ENCODE measurements around the gene LRBA. TPM values are rescaled to one million over a fixed set of nuclear protein-coding genes. Genes with fewer than 3 reads are reported as not detected.

LRBA gene
- polyA plus RNA-seq, 1 experiment: 23.4 TPM

GRCh38 chr4:150258569-150258968 lies 756.5 kb downstream of the LRBA start:
- Histone ChIP-seq H3K9me3 (ENCODE audit: control insufficient read depth, insufficient read depth, low read length) (no peaks in the 10 kb centered on the region), H3K27ac (ENCODE audit: low read depth, low read length) (no peak overlapping the region), H3K27me3 (ENCODE audit: control insufficient read depth, insufficient read depth, low read length) (no peaks in the 10 kb centered on the region), H3K4me3 (ENCODE audit: low read depth, low read length) (no peak overlapping the region)
- ChIA-PET CTCF (interaction anchor here (1.1 to 1.4 kb wide), 3 partner anchors 16 to 608 kb away, joined by 3 to 5 read pairs (median 4); no protein-coding TSS in a partner anchor), POLR2A (interaction anchor here (0.6 kb wide), 1 partner anchor 15 kb away, joined by 4 read pairs; no protein-coding TSS in a partner anchor)
- no peak for DNase-seq (ENCODE audit: low read depth, low spot score)
- TF ChIP-seq CTCF (IDR thresholded peaks at IDR 0.05; ENCODE audit: low read depth, low read length): no peak

- CTCF ChIA-PET: no interaction called here
- POLR2A ChIA-PET: no interaction called here
- Histone ChIP-seq H3K27me3 (ENCODE audit: control insufficient read depth, insufficient read depth, low read length) (no peaks in the 10 kb centered on the region), H3K9me3 (ENCODE audit: control insufficient read depth, insufficient read depth, low read length) (no peaks in the 10 kb centered on the region), H3K27ac (ENCODE audit: low read depth, low read length) (no peak overlapping the region), H3K4me3 (ENCODE audit: low read depth, low read length) (no peak overlapping the region)
- no peak for TF ChIP-seq CTCF (IDR thresholded peaks at IDR 0.05; ENCODE audit: low read depth, low read length)
- no peak for DNase-seq (ENCODE audit: low read depth, low spot score)
These were observed 758.0 kb downstream of the LRBA start for GRCh38 chr4:150256841-150257730.

GRCh38 chr4:150256225-150256620 lies 758.9 kb downstream of the LRBA start:
- no peak overlapping the region for H3K4me3 ChIP-seq (ENCODE audit: low read depth, low read length)
- no peak for TF ChIP-seq CTCF (IDR thresholded peaks at IDR 0.05; ENCODE audit: low read depth, low read length)
- DNase-seq (ENCODE audit: low read depth, low spot score): no peak
- H3K9me3 ChIP-seq (ENCODE audit: control insufficient read depth, insufficient read depth, low read length): no peaks in the 10 kb centered on the region
- ChIA-PET CTCF (no interaction called here), POLR2A (no interaction called here)
- no peak overlapping the region for H3K27ac ChIP-seq (ENCODE audit: low read depth, low read length)
- no peaks in the 10 kb centered on the region for H3K27me3 ChIP-seq (ENCODE audit: control insufficient read depth, insufficient read depth, low read length)

GRCh38 chr4:150255610-150256224 lies 759.4 kb downstream of the LRBA start:
- H3K27ac ChIP-seq (ENCODE audit: low read depth, low read length): no peak overlapping the region
- ChIA-PET CTCF (interaction anchor here (1.0 kb wide), 1 partner anchor 13 kb away, joined by 9 read pairs; no protein-coding TSS in a partner anchor), POLR2A (no interaction called here)

More at GRCh38 chr4:150255610-150256224, 759.4 kb downstream of the LRBA start:
- no peak for DNase-seq (ENCODE audit: low read depth, low spot score)
- Histone ChIP-seq H3K4me3 (ENCODE audit: low read depth, low read length) (no peak overlapping the region), H3K27me3 (ENCODE audit: control insufficient read depth, insufficient read depth, low read length) (no peaks in the 10 kb centered on the region), H3K9me3 (ENCODE audit: control insufficient read depth, insufficient read depth, low read length) (no peaks in the 10 kb centered on the region)
- TF ChIP-seq CTCF (IDR thresholded peaks at IDR 0.05; ENCODE audit: low read depth, low read length): no peak

Measured in AG04450 (cell line).